ENCODE results near the gene COQ4.
A peak's percentile ranks its signal among the peaks of the same experiment; 100 is the strongest.

Gene COQ4

DNA sequence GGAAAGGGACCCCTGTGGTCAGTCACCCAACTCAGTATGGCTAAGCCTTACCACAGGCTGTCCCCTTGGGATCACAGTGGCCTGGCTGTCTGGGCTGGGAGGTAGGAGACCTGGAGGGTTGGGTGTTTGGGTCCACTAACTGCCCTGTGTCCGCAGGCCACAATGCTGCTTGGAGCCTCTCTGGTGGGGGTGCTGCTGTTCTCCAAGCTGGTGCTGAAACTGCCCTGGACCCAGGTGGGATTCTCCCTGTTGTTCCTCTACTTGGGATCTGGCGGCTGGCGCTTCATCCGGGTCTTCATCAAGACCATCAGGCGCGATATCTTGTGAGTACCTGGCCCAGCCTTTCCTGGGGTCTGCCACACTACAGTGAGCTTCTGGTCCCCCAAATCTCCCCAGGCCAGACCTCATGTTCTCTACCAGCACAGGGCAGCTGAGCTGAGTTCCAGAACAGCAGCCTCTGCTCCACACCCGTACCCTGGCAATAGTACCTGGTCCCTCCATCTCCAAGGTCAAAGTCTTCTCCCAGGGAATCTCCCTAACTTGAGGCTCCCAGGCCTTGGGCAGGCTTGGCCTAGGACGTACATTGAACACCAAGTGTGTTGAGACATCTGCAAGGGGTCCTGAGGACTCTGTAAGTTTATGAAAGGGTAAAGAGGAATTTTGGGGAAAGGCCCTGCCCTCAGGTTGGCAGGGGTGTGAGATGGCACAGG, 20.5 kb downstream of the COQ4 start:
- no peak for DNase-seq

DNA sequence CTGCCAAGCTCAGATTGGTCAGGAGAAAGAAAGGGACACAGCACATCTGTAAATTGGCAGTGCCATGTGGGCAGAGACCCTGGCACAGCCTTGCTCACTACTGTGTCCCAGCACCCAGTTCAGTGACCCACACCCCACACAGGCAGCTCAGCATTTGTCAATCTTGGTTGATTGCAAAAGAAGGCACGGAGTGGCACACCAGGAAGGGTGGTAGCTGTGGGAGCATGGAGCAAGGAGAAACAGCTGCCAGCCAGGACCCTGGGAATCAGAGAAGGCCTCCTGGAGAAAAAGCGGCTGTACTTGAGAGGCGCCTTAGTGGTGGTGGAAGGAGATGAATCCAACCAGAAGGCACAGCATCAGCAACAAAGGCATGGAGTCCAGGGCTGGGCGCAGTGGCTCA, 21.2 kb downstream of the COQ4 start:
- DNase-seq, result no peak

DNA sequence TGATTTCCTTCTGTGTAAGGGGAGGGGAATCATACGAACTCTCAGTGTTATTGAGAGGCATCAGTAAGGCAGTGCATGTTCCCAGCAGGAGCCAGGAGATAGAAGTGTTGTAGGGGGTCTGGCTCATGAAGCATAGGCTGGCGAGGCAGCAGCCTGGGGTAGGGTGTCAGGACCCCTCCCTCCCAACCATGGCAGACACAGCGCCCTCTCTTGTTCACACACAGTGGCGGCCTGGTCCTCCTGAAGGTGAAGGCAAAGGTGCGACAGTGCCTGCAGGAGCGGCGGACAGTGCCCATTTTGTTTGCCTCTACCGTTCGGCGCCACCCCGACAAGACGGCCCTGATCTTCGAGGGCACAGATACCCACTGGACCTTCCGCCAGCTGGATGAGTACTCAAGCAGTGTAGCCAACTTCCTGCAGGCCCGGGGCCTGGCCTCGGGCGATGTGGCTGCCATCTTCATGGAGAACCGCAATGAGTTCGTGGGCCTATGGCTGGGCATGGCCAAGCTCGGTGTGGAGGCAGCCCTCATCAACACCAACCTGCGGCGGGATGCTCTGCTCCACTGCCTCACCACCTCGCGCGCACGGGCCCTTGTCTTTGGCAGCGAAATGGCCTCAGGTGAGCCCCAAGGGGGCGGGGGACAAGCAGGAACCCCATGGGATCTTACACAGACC, 22.4 kb downstream of the COQ4 start:
- no peak for DNase-seq

DNA sequence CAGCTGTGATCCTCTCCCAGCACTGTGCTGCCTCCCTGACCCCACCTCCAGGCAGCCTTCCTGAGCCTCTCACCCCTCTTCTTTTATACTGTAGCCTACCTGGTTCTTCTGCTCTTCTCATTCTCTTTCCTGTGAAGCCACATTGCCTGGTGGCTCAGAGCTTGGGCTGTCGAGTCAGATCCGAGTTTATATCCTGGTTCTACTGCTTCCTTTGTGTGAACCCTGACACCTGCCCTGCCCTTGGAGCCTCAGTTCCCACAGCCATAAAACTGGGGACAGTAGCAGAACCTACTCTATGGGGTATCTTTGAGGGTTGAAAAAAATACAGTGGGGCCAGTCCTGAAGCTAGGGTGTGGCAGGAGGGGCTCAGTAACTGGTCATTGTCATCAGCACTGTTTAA, 26.5 kb downstream of the COQ4 start:
- DNase-seq, result no peak

DNA sequence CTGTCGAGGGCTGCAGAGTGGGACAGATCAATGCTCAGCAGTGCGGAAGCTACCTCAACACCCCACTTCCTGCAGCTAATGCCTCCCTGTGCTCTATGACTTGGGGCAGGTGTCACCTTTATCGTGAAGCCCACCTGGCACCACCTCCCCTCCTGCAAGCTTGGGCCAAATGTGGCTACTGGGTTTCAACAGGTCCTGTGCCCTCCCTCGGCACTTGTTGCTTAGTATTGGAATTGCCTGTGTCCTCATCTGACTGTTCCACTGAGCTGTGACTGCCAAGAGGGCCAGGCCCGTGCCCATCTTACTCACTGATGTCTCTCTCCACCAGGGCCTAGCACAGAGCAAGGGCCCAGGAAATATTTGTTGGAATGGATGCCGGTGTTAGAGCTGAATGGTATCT, 27.1 kb downstream of the COQ4 start:
- DNase-seq, result no peak

DNA sequence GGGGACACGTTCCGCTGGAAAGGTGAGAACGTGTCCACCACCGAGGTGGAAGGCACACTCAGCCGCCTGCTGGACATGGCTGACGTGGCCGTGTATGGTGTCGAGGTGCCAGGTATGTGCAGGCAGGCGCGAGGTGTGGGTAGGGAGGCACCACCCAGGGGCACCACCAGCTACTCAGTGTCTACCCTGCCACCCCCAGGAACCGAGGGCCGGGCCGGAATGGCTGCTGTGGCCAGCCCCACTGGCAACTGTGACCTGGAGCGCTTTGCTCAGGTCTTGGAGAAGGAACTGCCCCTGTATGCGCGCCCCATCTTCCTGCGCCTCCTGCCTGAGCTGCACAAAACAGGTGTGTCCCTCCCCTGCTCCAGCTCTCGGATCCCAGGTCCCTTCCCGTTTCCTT, 32.8 kb downstream of the COQ4 start:
- DNase-seq, result no peak

DNA sequence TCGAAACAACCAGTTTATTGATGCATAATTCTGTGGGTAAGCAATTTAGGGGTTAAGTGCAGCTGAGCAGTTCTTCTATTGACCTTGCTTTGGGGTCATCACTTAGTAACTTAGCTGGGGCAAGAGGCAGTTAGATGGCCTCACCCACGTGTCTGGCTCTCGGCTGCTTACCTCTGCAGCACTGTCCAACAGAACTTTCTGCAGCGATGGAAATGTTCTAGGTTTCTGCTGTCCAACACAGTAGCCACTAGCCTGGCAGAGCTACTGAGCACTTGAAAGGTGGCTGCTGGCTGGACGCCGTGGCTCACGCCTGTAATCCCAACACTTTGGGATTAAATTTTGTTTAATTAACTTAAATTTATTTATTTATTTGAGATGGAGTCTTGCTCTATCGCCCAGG, 35.5 kb downstream of the COQ4 start:
- DNase-seq, result no peak

DNA sequence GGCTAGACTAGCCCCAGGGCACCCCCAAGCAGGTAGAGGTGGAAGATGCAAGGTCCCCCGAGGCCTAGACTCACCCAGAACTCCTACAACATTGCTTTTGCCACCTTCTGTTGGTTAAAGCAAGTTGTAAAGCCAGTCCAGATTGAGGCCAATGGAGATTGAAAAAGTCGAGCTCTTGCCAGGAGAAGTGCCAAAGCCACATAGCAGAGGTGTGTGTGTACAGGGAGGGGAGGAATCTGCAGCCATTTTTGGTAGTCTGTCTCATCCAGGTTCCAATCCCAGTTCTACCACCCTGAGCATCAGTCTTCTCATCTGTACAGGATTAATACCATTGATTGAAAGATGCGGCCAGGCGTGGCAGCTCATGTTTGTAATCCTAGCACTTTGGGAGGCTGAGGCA, 36.2 kb downstream of the COQ4 start:
- DNase-seq, result no peak

DNA sequence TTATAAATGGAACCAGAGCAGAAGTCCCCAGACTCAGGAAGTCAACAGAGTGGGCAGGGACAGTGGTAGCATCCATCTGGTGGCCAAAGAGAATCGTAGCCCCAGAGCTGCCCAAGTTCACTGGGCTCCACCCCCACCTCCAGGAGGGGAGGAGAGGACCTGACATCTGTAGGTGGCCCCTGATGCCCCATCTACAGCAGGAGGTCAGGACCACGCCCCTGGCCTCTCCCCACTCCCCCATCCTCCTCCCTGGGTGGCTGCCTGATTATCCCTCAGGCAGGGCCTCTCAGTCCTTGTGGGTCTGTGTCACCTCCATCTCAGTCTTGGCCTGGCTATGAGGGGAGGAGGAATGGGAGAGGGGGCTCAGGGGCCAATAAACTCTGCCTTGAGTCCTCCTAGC, 38.2 kb downstream of the COQ4 start:
- no peak for DNase-seq

DNA sequence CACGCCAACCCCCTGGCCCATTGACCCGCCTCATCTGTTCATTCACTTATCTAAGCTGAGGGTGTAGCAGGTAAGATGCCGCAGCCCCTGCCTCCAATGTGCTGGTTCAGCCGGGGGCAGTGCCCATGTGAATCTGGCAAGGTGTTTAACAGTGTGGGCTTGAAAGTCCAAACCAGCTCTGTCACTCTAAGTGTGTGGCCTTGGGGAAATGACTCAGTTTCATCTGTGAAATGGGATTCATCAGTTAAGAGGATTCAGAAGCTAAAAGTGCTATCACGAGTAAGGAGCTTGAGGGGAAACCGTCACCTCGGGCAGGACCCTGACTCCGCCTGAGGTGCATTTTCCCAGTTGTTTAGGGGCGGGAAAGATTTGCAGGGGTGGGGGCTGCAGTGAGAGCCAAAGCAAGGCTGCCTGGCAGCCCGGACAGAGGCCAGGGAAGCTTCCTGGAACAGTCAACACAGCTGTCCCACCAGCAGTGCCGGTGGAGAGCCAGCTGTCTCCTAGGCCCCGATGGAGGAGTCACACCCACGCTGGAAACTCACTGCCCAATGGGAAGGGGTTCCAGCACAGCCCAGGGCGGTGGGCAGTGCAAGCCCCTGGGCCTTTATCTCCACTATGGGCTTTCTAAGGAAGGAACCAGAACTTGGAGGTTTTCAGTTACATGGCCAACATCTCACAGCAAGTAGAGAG, 38.8 kb downstream of the COQ4 start:
- DNase-seq, result no peak

DNA sequence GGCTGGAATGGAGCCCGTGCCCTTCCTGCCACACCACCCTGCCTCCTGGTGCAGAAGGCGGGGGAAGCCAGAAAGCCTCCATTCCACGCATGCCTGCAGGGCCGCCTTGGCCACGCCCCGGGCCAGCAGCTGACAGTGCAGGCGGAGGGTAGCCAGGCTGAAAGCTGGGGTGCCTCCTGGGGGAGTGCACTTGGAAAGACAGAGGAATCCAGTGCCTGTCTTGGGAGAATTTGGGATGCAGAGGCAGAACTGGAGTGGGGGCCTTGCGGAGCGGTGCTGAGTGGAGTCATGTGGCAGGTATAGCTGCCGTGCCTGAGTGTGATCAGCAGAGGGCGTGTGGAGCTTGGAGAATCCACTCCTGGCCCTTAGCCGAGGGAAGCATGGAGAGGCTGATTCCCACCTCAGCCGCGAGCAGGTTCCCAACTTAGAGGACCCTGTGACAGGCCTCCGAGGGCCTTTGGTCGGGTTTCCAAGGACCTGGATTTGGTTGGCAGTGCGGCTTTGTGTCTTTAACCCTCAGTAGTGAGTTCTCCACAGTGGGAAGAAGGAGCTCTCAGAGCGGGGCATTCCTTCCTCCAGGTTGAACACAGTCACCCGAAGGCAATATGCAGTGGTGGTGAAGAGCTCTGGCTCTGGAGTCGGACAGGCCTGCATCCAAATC, 39.5 kb downstream of the COQ4 start:
- DNase-seq, result peak; percentile 57

DNA sequence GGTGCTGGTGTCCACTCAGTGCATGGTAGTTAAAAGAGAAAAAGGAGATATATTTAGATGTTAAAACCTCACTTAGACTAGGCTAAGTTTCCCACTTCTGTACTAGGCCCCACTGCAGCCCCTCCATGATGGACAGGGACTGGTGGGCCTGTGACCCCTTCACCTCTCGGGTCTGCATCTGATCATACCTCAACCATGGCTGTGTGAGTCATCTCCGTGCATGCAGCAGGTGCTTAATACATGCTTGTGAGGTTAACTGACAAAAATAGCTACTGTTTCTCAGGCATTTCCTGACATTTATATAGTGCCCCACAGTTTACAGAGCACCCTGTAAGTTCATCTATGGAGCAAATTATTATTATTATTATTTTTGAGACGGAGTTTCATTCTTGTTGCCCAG, 40.1 kb downstream of the COQ4 start:
- no peak for DNase-seq

DNA sequence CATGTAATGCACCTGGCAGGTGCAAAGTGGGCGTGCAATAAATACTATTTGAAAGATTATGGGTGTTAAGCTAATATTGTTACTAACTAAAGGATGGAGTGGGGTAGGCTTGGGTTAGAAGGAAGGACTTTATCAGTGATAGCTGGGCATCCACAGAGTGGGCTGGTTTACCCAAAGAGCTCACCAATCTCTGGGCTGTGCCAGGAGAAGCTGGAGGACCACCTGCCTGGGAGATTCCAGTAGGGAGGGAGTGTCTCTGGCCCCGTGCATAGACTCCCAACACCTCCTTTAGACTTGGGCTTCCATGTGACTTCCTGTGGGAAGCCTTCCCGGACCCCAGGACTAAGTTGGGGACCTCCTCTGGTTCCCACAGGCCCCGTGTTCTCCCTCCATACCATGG, 42.9 kb downstream of the COQ4 start:
- DNase-seq, result no peak

DNA sequence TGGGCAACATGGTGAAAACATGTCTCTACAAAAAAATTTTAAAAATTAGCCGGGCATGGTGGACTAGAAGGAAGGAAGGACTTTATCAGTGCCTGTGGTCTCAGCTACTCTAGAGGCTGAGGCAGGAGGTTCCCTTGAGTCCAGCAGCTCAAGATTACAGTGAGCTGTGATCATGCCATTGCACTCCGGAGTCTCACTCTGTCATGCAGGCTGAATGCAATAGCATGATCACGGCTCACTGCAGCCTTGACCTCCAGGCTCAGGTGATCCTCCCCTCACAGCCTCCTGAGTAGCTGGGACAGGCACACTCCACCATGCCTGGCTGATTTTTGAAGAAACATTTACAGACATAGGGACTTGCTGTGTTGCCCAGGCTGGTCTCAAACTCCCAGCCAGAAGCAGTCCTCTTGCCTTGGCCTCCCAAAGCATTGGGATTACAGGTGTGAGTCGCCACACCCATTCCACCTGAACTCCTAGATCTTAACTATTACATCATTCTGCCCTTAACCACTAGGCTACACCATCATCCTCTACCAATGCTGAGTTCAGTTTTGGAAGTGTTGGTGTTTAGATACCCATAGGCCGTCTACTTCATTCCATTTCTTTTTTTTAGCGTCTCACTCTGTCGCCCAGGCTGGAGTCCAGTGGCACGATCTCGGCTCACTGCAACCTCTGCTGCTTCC, 46.5 kb downstream of the COQ4 start:
- DNase-seq, result no peak

DNA sequence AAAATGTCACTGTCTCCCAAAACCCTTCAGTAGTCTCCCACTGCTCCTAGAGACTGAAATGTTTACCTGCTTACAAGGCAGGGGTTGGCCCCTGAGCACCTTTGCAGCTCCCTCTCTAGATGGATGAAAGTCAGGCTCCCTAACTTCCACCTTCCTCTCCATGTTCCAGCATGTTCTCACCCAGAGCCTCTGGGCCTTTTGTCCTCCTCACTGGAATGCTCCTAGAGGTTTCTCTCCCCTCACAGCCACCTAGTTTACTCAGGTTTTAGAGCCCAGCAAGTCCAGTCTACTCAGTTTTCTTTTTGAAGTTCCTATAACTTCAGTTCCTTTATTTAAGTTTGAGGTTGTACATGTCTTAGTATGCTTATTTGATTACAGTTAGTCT, 47.7 kb downstream of the COQ4 start:
- DNase-seq, result no peak

DNA sequence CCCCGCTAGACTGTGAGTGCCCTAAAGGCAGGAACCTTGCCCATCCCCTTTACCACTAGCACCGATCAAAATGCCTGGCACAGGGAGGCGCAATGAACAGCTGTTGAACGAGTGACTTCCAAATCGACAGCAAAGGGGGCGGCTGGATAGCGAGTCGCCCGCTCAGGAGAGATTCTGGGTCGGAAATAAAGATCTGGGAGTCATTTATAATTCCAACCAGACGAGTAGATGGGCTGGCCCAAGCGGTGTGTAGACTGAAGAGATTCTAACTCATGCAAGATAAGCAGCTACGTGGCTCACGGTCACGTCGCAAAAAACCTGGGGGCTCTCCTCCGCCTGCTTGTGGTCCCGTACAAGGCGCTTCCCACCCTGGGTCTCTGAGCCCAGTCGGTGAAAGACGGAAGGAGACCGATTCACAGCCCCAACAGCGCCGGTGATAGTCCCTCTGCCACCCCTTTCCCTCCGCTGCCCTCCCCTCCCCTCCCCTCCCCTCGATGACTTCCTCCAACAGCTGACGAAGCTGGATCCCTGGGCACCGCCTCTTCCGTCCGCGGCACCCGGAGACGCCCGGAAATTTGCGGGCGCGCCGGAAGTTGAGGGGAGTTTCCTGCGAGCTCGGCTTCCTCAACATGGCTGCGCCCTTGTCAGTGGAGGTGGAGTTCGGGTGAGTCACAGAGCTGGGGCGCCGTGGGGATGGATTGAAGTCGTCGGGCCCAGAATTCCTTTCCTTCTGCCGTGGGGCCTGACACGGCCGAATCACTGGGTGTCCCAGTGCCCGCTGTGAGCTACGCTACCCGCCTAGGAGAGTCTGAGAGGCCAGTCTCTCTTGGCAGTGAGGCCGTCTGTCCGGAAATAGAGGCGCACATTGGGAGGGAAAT, 48.4 kb downstream of the COQ4 start, which contains the start of gene URM1:
TSS of gene URM1 (plus strand) at position 623 of the 878 bp plus-strand sequence. CDS start at position 630, 7 bp downstream.
- peak; percentile 93 for DNase-seq

DNA sequence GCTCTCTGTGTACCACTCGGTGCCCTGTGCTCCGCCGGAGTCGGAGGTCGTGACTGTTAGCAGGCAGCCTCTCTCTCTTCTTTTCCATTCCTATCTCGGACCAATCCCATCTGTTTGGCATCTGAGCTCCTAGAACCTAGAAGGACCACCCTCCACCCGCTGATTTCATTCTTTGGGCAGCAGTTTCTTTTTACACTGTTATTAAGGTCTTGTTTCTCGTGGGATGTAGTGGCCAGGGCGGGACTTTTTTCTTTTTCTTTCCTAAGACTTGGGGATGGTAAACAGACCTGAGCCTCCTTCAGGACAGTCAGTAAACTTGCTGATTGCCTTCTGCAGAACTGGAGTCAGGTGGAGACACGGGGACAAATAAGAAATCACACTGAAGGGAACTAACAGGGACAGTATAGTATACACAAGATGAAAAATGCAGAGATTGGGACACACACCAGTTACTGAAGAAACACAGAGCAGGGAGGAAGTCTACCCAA, 49.0 kb downstream of the COQ4 start:
- no peak for DNase-seq

DNA sequence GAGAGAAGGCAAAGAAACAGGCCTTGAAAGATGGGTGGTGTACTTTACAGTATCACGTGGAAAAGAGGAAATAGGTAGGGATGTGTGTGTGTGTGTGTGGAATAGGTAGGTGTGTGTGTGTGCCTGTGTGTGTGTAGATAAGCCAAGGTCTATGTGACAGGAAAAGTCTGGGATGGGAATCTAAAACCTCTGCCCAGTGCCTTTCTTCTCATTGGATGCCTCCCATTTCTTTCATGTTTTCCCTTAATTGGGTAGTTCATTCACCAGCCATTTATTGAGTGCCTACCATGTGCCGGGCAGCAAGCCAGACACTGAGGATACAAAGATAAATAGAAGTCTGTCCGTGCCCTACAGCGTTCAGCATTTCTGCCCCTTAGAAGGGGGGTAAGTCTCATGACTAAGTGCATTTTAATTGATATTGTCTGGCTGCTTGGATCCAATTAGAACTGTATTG, 49.6 kb downstream of the COQ4 start:
- DNase-seq, result no peak

DNA sequence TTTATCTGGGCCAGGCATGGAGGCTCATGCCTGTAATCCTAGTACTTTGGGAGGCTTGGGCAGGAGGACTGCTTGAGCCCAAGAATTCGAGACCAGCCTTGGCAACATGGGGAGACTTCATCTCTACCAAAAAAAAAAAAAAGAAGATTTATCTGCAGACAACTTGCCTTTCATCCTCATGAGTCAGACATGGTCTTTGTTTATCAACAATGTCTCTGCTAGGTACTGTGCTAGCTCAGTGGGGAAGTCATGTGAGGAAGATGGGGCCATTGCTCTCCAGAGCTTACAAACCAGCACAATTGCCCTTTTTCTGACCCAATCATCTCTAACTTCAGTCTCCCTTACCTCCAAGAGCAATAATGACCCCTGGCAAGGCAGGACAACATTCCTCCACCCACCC, 50.1 kb downstream of the COQ4 start:
- no peak for DNase-seq

DNA sequence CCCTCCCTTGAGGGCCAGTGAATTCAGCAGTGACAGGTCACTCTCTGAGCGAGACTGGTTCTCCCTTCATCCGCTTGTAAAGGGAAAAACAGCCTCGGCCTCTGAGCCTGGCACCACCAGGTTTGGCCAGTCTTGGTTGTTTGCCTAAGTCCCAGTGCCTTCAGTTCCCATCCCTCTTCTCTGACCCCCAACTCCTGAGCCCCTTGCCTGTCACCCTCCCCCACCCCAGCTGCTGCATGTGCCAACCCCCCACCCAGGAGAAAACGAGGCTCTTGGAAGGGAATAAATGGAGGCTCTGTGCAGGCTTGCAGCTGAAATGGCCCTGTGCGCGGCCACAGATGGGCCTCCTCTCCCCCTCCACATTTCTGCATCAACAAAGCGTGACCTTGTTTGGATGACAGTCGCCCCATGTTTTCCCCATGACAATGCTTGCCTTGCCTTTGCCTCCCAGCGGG, 51.6 kb downstream of the COQ4 start:
- DNase-seq, result no peak

DNA sequence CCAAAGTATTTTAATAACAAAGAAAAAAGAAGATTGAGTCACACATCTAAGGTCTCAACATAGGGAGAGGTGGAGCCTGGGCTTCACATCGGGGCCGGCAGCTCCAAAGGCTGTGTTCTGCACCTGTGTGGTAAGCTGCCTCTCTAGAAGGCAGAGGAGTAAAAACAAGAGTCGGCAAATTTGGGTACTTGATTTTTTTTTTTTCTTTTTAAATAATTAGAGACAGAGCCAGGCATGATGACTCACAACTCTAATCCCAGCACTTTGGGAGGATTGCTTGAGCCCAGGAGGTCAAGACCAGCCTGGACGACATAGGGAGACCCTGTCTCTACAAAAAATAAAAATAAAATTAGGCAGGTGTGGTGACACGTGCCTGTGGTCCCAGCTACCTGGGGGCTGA, 53.2 kb downstream of the COQ4 start:
- DNase-seq, result no peak

DNA sequence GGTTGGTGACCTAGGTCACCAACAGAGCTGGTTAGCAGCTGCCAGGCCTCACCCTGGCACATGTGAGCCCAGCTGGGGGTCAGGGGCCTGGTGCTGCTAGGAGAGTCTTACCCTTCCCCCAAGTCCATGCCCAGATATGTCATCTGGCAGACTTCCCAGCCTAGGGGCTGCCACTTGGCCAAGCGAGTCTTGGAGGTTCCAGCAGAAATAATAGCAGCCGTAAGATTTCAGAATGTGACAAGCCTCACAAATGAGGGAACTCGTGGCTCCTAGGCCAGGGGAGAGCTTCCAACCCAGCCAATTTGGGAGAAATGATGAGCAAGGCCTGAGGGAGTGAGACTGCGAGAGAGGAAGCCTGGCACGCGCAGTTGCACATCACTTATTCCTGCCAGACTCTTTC, 59.6 kb downstream of the COQ4 start:
- DNase-seq, result no peak
